VCaP (cell line): ENCODE data around the gene ERG.

Source experiments
- H3K27ac ChIP-seq: fragments of 450-650 bp; 2 replicates; pipeline ENCODE4 v1.5.1; 2017
- CTCF ChIP-seq: fragments of 450-650 bp; conservative IDR thresholded peaks from 2 replicates; pipeline ENCODE4 v1.5.1; 2017; ENCODE audit warnings: mild to moderate bottlenecking, moderate library complexity

The ERG gene

GRCh38 chr21:38337793-38338192 lies 160.5 kb downstream of the ERG start:
- no peak overlapping the region for H3K27ac ChIP-seq
- TF ChIP-seq CTCF = no peak

GRCh38 chr21:38334866-38335265 lies 163.4 kb downstream of the ERG start:
- no peak for TF ChIP-seq CTCF

GRCh38 chr21:38333301-38334272 lies 164.7 kb downstream of the ERG start:
- no peak overlapping the region for H3K27ac ChIP-seq
- 0 out of 2 replicates have a peak, but pooled peaks have one; percentile 31 for TF ChIP-seq CTCF

More at GRCh38 chr21:38334866-38335265, 163.4 kb downstream of the ERG start:
- no peak overlapping the region for H3K27ac ChIP-seq

- no peak for TF ChIP-seq CTCF
These were observed 167.6 kb downstream of the ERG start for GRCh38 chr21:38330666-38331065.

More at GRCh38 chr21:38330666-38331065, 167.6 kb downstream of the ERG start:
- no peak overlapping the region for H3K27ac ChIP-seq
